Upper lobe of left lung (tissue), 6 donors: ENCODE data around the gene RAP2B. TPM values are rescaled to one million over a fixed set of nuclear protein-coding genes. Genes with fewer than 3 reads are reported as not detected.

Experiments
- ATAC-seq, 2 donors: fragments of 200-7000 bp; cut with Tn5 transposase; one replicate each; pipeline ENCODE4 v1.9.1; 2022; ENCODE audit warnings: mild to moderate bottlenecking in 2 of 2, moderate library complexity in 2 of 2; ENCODE audit not compliant: low FRiP score in 2 of 2
- DNase-seq, 2 donors: peaks; one replicate each; pipeline ENCODE4 v3.0.0-alpha.2; 2019 to 2020
- H3K27ac ChIP-seq, 4 donors: fragments of 200-600 bp; sonication (generic); one replicate each; pipeline ENCODE4 v1.5.1; 2016 to 2019
- H3K27me3 ChIP-seq, 4 donors: fragments of 200-600 bp; sonication (generic); one replicate each; pipeline ENCODE4 v1.5.1; 2017 to 2019
- H3K36me3 ChIP-seq, 4 donors: fragments of 200-600 bp; sonication (generic); one replicate each; pipeline ENCODE4 v1.5.1; 2016 to 2019
- H3K4me1 ChIP-seq, 4 donors: fragments of 200-600 bp; sonication (generic); one replicate each; pipeline ENCODE4 v1.5.1; 2018 to 2019
- H3K4me3 ChIP-seq, 4 donors: fragments of 200-600 bp; sonication (generic); one replicate each; pipeline ENCODE4 v1.5.1; 2017 to 2019; ENCODE audit warnings: mild to moderate bottlenecking in 2 of 4, moderate library complexity in 1 of 4
- H3K9me3 ChIP-seq, 4 donors: fragments of 200-600 bp; sonication (generic); one replicate each; pipeline ENCODE4 v1.5.1; 2018 to 2019
- EP300 ChIP-seq, 4 donors: sonication (generic); formaldehyde crosslinking; IDR thresholded peaks; one replicate each; pipeline ENCODE4 v1.5.1; 2017; ENCODE audit warnings: antibody characterized with exemption in 4 of 4, control low read depth in 2 of 4
- POLR2A ChIP-seq, 4 donors: fragments of 450-650 bp; IDR thresholded peaks; one replicate each; pipeline ENCODE4 v1.5.1; 2016 to 2017; ENCODE audit warnings: antibody characterized with exemption in 4 of 4, mild to moderate bottlenecking in 2 of 4
- POLR2AphosphoS5 ChIP-seq, 2 donors: sonication (generic); formaldehyde crosslinking; IDR thresholded peaks; one replicate each; pipeline ENCODE4 v1.5.1; 2017; ENCODE audit warnings: antibody characterized with exemption in 2 of 2
- WGBS, 2 donors: methylation state at CpG; one replicate each; pipeline ENCODE4 v1.1.5; 2017 to 2018; 5-methylcytosine and 5-hydroxymethylcytosine counted together
- total RNA-seq, 6 donors: library from RNA; depleted of rRNA in 4 of 6; stranded (reverse); fragments of >200 nt in 4 of 6; gene quantifications; one replicate each; pipeline versions ENCODE4 v1.1.0 to v1.2.1, GENCODE V29; 2016 to 2021
- TF ChIP-seq, protein P1 (sequence below), 6 experiments: fragments of 450-650 bp in 4 of 6; fragments of 200-600 bp in 2 of 6; sonication (generic) in 2 of 6; IDR thresholded peaks; one replicate each; pipeline ENCODE4 v1.5.1; 2016 to 2019; ENCODE audit warnings: antibody characterized with exemption in 6 of 6
- donor health status: DM: no; HTN: no; CAD: no; lungs with moderate emphysema.
- donor health status: DM: no; HTN: yes; CAD: no; lungs with severe emphysema.

RAP2B gene
- total RNA-seq, 6 donors from 2014 or later = 12.3 to 32.0 (median 22.9) TPM

DNA sequence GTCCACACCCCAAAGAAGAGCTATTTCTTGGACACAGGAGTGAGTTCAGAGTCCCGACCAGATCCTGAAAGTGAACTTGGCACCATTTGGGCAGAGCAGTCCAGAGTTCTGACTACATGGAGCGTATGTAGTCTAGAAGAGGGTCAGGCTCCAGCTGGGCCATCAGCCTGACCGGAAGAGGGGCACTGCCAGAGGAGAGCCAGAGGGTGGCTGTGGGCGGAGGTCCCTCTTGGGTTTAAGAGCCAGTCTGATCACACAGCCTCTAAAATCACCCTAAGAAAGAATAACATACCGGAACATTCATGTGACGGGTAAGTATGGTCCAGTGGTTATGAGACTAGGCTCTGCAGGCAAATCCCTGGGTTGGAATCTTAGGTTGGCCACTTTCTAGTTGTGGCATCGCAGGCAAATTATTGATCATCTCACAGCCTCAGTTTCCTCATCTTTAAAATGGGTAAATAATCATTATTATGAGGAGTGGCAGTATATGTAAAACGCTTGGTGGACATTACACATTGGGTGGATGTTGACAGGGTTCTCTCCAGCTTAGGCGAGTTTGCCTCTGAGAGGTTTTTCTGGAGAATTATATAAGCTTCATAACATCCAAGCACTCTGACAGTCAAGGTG is 2.1 kb upstream of the RAP2B start:
- DNase-seq = no peak
- no peak for TF ChIP-seq EP300 (IDR thresholded peaks at IDR 0.05)
- TF ChIP-seq, protein P1, sequence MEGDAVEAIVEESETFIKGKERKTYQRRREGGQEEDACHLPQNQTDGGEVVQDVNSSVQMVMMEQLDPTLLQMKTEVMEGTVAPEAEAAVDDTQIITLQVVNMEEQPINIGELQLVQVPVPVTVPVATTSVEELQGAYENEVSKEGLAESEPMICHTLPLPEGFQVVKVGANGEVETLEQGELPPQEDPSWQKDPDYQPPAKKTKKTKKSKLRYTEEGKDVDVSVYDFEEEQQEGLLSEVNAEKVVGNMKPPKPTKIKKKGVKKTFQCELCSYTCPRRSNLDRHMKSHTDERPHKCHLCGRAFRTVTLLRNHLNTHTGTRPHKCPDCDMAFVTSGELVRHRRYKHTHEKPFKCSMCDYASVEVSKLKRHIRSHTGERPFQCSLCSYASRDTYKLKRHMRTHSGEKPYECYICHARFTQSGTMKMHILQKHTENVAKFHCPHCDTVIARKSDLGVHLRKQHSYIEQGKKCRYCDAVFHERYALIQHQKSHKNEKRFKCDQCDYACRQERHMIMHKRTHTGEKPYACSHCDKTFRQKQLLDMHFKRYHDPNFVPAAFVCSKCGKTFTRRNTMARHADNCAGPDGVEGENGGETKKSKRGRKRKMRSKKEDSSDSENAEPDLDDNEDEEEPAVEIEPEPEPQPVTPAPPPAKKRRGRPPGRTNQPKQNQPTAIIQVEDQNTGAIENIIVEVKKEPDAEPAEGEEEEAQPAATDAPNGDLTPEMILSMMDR (IDR thresholded peaks at IDR 0.05) = no peak
- TF ChIP-seq POLR2AphosphoS5 (IDR thresholded peaks at IDR 0.05) = no peak
- no peak for TF ChIP-seq POLR2A (IDR thresholded peaks at IDR 0.05)
- 78 to 82% methylated on average over 8 to 9 of the region's 9 CpGs for WGBS, 2 donors

DNA sequence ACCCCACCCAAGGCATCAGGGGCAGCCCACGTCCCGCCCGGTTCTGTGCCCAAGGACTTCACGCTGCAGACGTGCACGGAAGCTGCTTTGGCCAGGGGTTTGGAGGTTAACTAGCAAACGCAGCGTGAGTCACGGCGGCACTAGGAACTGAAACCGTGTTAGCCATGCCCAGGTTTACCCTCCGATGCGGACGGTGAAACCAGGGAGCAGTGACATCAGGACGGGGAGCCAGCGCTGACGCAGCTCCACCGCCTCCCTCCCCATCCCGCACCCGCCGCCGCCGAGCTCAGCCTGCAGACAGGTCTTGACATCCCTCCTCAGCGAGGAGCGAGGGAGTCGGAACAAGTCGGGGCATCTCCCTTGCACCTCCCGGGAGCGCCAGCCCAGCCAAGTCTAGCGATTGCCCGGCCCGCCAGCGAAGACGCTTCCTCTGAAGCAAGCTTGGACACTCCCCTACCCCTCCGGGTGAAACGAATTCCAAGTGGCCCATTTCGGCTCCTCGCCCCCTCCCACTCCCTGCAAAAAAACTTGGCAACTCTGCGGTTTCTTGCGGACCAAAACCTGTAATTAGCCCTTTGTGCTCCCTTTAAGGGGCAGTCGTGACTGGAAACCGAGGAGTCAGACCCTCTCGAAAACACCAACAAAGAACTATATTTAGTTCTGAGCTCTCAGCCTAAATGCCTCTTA is 1.4 kb upstream of the RAP2B start:
- Histone ChIP-seq H3K4me3 (peak overlapping the region; percentile 70 to 94 (median 84)), H3K4me1 (peaks cover 17 to 26% (median 18%) of the 10 kb centered on the region in 4 donors), H3K9me3 (no peaks in the 10 kb centered on the region), H3K36me3 (no peaks in the 10 kb centered on the region), H3K27me3 (no peaks in the 10 kb centered on the region), H3K27ac (peak overlapping the region; percentile 92 to 97 (median 96))
- DNase-seq (peak; percentile 87 to 94), ATAC-seq (peak; percentile 57 to 63)
- 0 to 1% methylated on average over 11 to 30 of the region's 43 CpGs for WGBS, 2 donors
- TF ChIP-seq POLR2A (IDR thresholded peaks at IDR 0.05) (peak in 2 of 4 donors; percentile 68 to 71), POLR2AphosphoS5 (IDR thresholded peaks at IDR 0.05) (peak; percentile 49 to 73), EP300 (IDR thresholded peaks at IDR 0.05) (peak in 1 of 4 donors; percentile 8)
- TF ChIP-seq, protein P1 (IDR thresholded peaks at IDR 0.05) = no peak

More for the DNA sequence above, 2.1 kb upstream of the RAP2B start:
- H3K36me3 ChIP-seq = no peaks in the 10 kb centered on the region
- H3K4me1 ChIP-seq = peaks cover 10 to 19% (median 11%) of the 10 kb centered on the region in 4 donors
- H3K27me3 ChIP-seq = no peaks in the 10 kb centered on the region
- peak overlapping the region; percentile 92 to 97 (median 96) for H3K27ac ChIP-seq
- H3K4me3 ChIP-seq = peak overlapping the region in 3 of 4 donors; percentile 70 to 94 (median 86)
- H3K9me3 ChIP-seq = no peaks in the 10 kb centered on the region
- no peak for ATAC-seq

DNA sequence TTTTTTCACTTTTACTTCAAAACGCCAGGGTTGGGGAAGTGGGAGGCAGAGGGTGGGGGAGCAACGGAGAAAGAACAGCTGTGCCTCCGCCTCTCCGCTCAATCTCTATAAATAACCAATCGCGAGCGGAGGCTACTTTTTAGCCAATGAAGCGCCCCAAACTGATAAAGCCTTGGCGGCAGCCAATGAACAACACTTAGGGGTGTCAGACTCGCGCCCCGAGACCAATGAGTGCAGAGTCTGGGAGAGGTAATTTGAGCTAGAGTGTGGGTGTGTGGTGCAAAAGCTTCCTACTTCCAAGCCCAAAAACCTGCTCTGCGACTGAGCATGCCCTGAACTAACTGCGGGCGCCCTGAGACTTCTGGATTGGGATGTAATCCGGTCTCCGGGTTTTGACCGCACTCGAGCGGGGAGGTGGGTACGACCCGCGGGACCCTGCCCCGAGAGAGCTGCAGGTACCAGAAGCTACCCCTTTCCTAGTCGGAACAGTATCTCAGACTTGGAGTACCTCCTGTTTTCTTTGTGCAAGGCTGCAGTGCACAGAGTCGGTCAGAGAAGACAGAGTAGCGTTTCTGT is 800 bp upstream of the RAP2B start:
- no peaks in the 10 kb centered on the region for H3K27me3 ChIP-seq
- DNase-seq = peak in 1 of 2 donors; percentile 97

DNA sequence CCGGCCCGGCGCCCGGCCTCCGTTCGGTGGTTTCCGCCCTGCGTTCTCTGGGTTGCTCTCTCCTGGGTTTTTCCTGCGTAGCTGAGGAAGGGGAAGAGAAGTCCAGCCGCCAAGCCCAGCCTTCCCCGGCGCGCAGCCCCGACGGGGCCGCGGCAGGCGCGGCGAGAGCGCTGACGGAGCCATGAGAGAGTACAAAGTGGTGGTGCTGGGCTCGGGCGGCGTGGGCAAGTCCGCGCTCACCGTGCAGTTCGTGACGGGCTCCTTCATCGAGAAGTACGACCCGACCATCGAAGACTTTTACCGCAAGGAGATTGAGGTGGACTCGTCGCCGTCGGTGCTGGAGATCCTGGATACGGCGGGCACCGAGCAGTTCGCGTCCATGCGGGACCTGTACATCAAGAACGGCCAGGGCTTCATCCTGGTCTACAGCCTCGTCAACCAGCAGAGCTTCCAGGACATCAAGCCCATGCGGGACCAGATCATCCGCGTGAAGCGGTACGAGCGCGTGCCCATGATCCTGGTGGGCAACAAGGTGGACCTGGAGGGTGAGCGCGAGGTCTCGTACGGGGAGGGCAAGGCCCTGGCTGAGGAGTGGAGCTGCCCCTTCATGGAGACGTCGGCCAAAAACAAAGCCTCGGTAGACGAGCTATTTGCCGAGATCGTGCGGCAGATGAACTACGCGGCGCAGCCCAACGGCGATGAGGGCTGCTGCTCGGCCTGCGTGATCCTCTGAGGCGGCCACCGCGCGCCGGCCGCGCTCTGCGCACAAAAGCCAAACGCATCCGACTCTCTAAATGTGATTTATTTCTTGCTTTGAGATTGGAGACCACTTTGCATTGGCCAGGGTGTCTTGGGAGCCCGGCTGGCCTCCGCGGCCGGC is 727 bp downstream of the RAP2B start:
- DNase-seq (peak; percentile 36 to 92), ATAC-seq (peak in 1 of 2 donors; percentile 23)
- Histone ChIP-seq H3K27ac (peak overlapping the region; percentile 92 to 97 (median 96)), H3K4me1 (peaks cover 24 to 40% (median 30%) of the 10 kb centered on the region in 4 donors), H3K36me3 (no peaks in the 10 kb centered on the region), H3K27me3 (no peaks in the 10 kb centered on the region), H3K9me3 (no peaks in the 10 kb centered on the region), H3K4me3 (peak overlapping the region; percentile 70 to 94 (median 84))
- TF ChIP-seq EP300 (IDR thresholded peaks at IDR 0.05) (no peak), POLR2A (IDR thresholded peaks at IDR 0.05) (no peak), POLR2AphosphoS5 (IDR thresholded peaks at IDR 0.05) (no peak)
- TF ChIP-seq, protein P1 (IDR thresholded peaks at IDR 0.05) = no peak
- 0% methylated on average over 28 to 67 of the region's 86 CpGs for WGBS, 2 donors

More for the DNA sequence above, 800 bp upstream of the RAP2B start:
- no peaks in the 10 kb centered on the region for H3K9me3 ChIP-seq
- WGBS, 2 donors = 0% methylated on average over 3 to 27 of the region's 27 CpGs
- H3K4me1 ChIP-seq = peaks cover 22 to 33% (median 24%) of the 10 kb centered on the region in 4 donors
- H3K27ac ChIP-seq = peak overlapping the region; percentile 92 to 97 (median 96)
- no peaks in the 10 kb centered on the region for H3K36me3 ChIP-seq
- peak; percentile 91 to 97 for ATAC-seq
- peak overlapping the region; percentile 70 to 94 (median 84) for H3K4me3 ChIP-seq
- peak in 2 of 4 donors; percentile 73 to 83 for TF ChIP-seq POLR2A (IDR thresholded peaks at IDR 0.05)
- TF ChIP-seq, protein P1 (IDR thresholded peaks at IDR 0.05) = no peak
- TF ChIP-seq POLR2AphosphoS5 (IDR thresholded peaks at IDR 0.05) = peak; percentile 6 to 70
